GM12891 (cell line): ENCODE results near the gene TMEM44.

Experiments used
- DNase-seq: peaks from one replicate; pipeline ENCODE4 v3.0.0; 2011; ENCODE audit warnings: low spot score; ENCODE audit not compliant: insufficient read length
- FAIRE-seq: peaks from 2 replicates; lab custom pipeline; 2011; peaks lifted over from hg19 to GRCh38; lab: Jason Lieb, UNC
- PAX5 ChIP-seq: IDR thresholded peaks from 2 replicates; pipeline ENCODE4 v1.6.1; 2011; ENCODE audit warnings: low read length, moderate library complexity, mild to moderate bottlenecking; ENCODE audit not compliant: insufficient read depth, severe bottlenecking
- POLR2A ChIP-seq: IDR thresholded peaks from 2 replicates; pipeline ENCODE4 v1.6.1; 2011; ENCODE audit warnings: low read depth, low read length, control low read depth
- POLR2AphosphoS5 ChIP-seq: IDR thresholded peaks from 2 replicates; pipeline ENCODE4 v1.6.1; 2011; ENCODE audit warnings: low read depth, low read length, control low read depth
- POU2F2 ChIP-seq: IDR thresholded peaks from 2 replicates; pipeline ENCODE4 v1.6.1; 2011; ENCODE audit warnings: low read depth, mild to moderate bottlenecking, control low read depth, low read length, moderate library complexity
- SPI1 ChIP-seq: IDR thresholded peaks from 2 replicates; pipeline ENCODE4 v1.6.1; 2011; ENCODE audit warnings: low read depth, low read length, control low read depth
- TAF1 ChIP-seq: IDR thresholded peaks from 2 replicates; pipeline ENCODE4 v1.6.1; 2011; ENCODE audit warnings: low read depth, low read length, control low read depth

Gene TMEM44

DNA sequence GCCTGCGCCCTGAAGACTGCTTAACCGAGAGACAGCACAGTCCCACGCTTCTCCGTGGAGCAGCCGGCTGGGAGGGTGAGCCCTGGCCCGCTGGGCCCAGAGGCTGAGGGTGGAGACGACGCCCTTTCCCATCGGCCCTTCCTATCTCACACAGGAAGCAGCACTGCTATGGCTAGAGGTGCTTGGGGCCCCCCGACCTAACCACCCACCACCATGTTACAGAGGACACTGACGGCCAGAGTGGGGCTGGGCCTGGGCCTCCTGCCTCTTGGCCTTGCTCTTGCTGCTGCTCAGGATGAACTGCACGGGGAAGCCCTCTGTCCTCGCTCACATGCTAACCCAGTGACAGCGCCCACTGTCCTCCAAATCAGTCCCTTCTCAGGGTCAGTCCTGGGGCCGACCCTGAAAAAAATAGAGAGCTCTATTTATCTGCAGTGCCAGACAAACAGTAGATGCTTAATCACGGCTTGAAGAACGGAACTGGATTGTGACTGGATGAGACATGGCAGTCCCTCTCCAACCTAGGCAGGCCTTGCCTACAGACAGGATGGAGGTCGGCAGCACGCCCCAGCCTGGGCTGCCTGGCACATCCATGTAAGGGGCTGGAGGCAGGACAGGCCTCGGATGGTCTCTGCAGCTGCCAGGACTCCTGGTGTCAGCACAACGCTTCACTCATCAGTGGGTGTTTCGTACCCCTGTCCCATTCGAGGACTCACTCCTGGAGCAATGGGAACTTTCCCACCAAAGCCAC lies 14.2 kb downstream of the TMEM44 start:
- TF ChIP-seq TAF1 (no peak), POU2F2 (no peak), SPI1 (no peak), POLR2A (no peak), POLR2AphosphoS5 (no peak), PAX5 (no peak)
- FAIRE-seq = no peak
- DNase-seq = no peak

DNA sequence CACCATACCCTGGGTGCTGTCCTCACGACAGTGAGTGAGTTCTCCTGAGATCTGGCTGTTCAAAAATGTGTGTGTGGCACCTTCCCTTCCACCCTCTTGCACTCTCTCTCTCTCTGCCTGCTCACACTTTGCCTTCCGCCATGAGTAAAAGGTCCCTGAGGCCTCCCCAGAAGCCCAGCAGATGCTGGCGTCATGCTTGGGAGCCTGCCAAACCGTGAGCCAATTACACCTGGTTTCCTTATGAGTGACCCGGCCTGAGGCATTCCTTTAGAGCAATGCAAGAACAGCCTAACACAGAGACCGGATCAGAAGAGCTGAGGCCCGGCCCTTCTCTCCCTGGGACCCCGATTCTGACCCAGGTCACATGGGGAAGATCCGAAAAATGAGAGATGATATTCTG lies 15.4 kb downstream of the TMEM44 start:
- DNase-seq = no peak
- FAIRE-seq = no peak
- TF ChIP-seq POLR2A (no peak), POU2F2 (no peak), TAF1 (no peak), SPI1 (no peak), POLR2AphosphoS5 (no peak), PAX5 (no peak)

DNA sequence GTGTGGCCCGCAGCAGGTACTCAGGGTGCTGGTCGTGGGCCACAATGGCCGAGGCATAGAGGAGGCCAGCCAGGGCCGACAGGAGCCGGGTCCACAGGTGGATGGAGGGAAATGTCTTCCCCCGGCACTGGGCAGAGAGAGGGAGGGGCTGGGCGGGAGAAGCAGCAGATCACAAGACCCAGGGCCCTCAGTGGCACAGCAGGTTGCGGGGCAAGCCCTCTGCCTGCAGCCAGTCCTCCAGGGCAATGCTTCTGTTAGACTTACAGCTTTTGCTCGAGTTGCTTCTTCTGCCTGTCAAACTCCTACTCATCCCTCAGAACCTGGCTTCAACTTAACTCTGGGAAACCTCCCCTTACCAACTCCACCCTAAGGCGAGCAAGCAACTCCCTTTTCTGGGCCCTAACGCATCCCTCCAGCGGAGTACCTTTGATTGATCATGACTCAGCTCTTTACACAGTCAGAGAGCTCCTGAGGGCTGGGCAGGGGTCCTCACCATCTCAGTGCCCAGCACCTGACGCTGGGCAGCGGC lies 16.0 kb downstream of the TMEM44 start:
- DNase-seq = no peak
- no peak for TF ChIP-seq POU2F2
- no peak for TF ChIP-seq TAF1
- TF ChIP-seq POLR2A = no peak
- TF ChIP-seq POLR2AphosphoS5 = no peak
- TF ChIP-seq SPI1 = no peak
- no peak for TF ChIP-seq PAX5
- no peak for FAIRE-seq

DNA sequence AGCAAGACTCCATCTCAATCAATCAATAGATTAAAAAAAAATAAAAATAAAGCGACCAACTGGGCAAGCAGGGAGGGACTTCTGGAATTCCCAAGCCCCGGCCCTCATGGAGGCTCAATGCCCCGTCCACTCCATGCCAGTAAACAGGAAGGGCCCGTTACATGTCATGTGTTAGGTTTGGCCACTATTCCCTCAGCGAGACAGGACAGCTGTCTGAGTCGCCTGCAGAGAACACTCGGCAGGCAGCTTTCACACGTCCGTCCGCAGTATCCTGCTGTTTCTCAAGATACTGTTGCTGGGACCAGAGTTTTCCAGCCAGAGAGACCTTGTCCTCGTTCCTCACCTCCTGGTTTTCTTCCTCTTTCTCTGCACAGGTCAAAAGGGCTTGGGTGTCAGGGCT lies 18.0 kb downstream of the TMEM44 start:
- FAIRE-seq (no peak), DNase-seq (no peak)
- no peak for TF ChIP-seq TAF1
- no peak for TF ChIP-seq POU2F2
- no peak for TF ChIP-seq PAX5
- no peak for TF ChIP-seq POLR2AphosphoS5
- no peak for TF ChIP-seq SPI1
- no peak for TF ChIP-seq POLR2A

DNA sequence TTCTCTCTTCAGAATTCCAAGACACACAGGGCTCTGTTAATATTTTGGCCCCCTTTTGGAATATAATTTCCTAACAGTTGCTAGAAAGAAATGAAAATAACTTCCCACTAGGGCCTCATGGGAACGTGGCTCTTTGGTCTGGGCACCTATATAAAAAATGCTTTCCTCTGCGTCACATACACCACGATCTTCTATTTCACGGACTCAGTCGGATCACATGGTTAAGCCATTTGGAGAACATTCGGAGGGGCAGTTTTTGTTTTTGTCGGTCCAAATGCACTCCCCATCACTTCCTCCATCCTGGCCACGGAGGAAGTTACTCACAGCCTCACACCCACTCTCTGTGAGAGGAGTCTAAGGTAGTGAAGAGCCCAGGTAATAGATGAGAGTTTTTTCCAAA lies 21.0 kb downstream of the TMEM44 start:
- DNase-seq = no peak
- FAIRE-seq = no peak
- TF ChIP-seq POU2F2 = no peak
- TF ChIP-seq TAF1 = no peak
- TF ChIP-seq POLR2A = no peak
- no peak for TF ChIP-seq POLR2AphosphoS5
- TF ChIP-seq PAX5 = no peak
- no peak for TF ChIP-seq SPI1

DNA sequence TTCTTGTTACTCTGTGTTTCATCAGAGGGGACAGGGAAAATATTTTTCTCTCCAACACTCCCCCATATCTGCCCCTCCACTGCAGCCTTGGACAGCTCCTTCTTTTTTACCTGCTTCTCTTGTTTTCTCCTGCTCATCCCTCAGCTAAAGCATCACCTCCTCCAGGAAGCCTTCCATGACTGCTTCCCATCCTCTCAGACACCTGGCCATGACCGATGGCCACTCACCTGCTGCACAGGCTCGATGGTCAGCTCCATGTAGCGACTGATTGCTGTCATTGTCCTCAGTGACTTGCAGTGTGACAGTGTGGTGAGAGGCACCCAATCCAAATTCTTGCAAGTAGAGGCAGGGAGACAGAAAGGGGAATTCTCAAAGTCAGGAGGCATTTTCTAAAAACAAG lies 22.5 kb downstream of the TMEM44 start:
- no peak for DNase-seq
- TF ChIP-seq PAX5 = no peak
- no peak for TF ChIP-seq POLR2AphosphoS5
- TF ChIP-seq POLR2A = no peak
- TF ChIP-seq SPI1 = no peak
- no peak for TF ChIP-seq POU2F2
- no peak for TF ChIP-seq TAF1
- no peak for FAIRE-seq

DNA sequence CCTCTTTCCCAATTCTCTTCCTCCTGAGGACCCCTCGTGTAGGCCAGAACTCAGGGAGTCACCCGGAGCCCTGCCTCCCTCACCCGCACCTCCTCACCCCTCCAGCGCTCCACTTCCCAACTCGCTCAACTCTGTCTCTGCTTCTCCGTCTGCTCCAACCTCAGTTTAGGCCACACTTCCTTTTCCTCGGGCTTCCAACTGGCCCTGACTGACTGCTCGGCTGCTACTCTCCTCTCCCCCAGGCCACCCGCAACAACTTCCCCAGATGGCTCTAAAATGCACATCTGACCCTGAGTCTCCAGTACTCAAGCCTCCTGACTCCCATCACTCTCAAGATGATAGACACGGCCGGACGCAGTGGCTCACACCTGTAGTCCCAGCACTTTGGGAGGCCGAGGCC lies 23.6 kb downstream of the TMEM44 start:
- no peak for TF ChIP-seq POU2F2
- no peak for TF ChIP-seq POLR2AphosphoS5
- no peak for TF ChIP-seq SPI1
- no peak for TF ChIP-seq TAF1
- TF ChIP-seq PAX5 = no peak
- TF ChIP-seq POLR2A = no peak
- DNase-seq = no peak

DNA sequence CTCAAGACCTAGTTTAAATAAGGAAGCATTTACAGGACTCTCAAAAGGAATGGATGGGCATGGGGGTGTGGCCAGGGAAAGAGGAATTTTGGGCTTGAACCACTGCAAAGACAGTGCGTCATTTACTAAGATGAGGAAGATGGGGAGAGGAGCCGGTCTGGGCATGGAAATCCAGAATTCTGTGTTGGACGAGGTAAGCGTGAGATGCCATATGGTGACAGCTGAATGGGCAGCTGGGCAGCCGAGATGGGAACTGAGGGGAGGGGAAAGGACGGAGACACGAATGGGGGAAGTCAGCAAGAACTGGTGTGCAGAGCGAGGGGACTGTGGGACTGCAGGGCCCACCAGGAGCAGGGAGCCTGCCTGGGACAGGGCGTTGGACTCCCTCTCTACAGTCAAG lies 24.2 kb downstream of the TMEM44 start:
- FAIRE-seq (no peak), DNase-seq (no peak)
- TF ChIP-seq POLR2A (no peak), SPI1 (no peak), TAF1 (no peak), PAX5 (no peak), POLR2AphosphoS5 (no peak), POU2F2 (no peak)

More for the DNA sequence above, 23.6 kb downstream of the TMEM44 start:
- FAIRE-seq = no peak

DNA sequence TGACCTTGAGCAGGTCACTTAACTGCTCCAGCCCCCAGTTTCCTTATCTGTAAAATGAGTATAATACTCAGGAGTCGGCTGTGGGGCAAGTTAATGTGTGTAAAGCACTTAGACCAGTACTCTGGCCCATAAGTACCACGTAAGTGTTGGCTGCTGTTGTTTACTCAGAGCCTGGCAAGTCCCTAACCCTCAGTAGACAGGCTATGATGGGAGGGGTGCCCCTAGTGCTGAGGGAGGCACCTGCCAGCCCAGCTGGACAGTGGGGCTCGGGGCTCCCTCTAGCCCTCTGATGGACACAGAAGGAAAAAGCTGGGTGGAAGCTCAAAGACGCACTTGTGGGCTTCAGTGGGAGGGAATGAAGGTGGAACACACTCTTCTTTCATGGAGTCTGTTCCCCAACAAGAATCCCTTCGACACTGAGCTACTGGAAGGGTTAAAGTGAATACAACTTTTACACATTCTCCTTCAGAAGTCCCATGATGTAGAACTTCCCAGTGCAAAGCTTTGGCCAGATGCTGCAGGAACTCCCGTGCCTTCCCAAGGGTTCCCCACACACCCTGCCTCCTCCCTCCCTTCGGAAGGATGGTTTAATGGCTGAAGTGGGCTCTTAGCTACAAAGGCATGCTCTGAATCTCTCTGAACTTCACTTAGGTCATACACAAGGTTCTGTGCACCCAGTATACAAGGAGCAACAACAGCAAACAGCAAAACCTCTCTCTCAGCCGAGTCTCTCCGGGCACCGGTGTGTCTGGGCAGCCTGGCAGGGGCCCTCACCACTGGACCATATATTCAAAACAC lies 25.4 kb downstream of the TMEM44 start:
- DNase-seq = no peak
- no peak for TF ChIP-seq PAX5
- TF ChIP-seq TAF1 = no peak
- TF ChIP-seq SPI1 = no peak
- FAIRE-seq = no peak
